ENCODE measurements around the gene AIG1.

The AIG1 gene

DNA sequence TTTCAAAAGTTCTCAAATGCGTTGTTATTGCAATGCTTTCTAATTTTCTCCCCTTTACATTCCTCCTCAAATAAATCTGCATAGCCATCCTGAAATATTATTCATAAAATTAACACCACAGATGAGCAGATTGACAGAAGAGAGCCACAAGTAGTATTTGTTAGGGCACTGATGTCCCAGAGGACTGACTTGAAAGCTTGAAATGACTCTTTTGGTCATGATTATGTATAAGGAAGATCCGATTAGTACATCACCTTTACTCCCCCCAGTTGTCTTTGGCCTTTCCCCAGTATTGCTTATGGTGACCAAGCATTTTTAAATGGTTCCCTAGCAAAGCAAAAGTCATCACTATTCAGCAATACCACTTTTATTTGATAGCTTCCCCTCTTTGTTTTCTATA lies 202.2 kb downstream of the AIG1 start:
- DNase-seq (ENCODE audit: low spot score), result no peak
- in situ Hi-C loops (cut with MboI; ENCODE audit: low pct_unique_long_range_greater_than_20kb, low sequenced_read_pairs, unreplicated experiment), result no loop called here
- TF ChIP-seq, protein P1, sequence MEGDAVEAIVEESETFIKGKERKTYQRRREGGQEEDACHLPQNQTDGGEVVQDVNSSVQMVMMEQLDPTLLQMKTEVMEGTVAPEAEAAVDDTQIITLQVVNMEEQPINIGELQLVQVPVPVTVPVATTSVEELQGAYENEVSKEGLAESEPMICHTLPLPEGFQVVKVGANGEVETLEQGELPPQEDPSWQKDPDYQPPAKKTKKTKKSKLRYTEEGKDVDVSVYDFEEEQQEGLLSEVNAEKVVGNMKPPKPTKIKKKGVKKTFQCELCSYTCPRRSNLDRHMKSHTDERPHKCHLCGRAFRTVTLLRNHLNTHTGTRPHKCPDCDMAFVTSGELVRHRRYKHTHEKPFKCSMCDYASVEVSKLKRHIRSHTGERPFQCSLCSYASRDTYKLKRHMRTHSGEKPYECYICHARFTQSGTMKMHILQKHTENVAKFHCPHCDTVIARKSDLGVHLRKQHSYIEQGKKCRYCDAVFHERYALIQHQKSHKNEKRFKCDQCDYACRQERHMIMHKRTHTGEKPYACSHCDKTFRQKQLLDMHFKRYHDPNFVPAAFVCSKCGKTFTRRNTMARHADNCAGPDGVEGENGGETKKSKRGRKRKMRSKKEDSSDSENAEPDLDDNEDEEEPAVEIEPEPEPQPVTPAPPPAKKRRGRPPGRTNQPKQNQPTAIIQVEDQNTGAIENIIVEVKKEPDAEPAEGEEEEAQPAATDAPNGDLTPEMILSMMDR (IDR thresholded peaks at IDR 0.05; ENCODE audit: extremely low read depth, insufficient read depth, missing control alignments), result no peak

DNA sequence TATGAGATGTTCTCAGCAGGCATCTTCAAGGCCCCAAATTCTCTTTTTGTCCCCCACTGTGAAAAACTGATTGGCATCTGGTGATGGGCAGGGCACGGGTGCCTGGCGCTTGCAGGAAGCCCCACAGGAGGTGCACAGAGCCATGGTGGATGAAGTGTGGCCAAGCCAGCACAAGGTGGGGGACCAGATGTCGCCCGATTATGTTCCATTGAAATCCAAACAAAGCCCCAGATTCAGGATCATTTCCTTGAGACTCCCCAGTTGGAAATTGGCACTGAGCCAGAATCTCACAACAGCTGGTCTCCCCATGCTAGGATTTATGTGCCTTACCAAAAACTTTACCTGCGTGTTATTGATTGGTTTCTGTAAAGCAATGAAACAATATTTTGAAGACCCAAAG lies 203.7 kb downstream of the AIG1 start:
- TF ChIP-seq, protein P1 (IDR thresholded peaks at IDR 0.05; ENCODE audit: extremely low read depth, insufficient read depth, missing control alignments), result no peak
- in situ Hi-C loops (cut with MboI; ENCODE audit: low pct_unique_long_range_greater_than_20kb, low sequenced_read_pairs, unreplicated experiment), result no loop called here
- DNase-seq (ENCODE audit: low spot score), result no peak

DNA sequence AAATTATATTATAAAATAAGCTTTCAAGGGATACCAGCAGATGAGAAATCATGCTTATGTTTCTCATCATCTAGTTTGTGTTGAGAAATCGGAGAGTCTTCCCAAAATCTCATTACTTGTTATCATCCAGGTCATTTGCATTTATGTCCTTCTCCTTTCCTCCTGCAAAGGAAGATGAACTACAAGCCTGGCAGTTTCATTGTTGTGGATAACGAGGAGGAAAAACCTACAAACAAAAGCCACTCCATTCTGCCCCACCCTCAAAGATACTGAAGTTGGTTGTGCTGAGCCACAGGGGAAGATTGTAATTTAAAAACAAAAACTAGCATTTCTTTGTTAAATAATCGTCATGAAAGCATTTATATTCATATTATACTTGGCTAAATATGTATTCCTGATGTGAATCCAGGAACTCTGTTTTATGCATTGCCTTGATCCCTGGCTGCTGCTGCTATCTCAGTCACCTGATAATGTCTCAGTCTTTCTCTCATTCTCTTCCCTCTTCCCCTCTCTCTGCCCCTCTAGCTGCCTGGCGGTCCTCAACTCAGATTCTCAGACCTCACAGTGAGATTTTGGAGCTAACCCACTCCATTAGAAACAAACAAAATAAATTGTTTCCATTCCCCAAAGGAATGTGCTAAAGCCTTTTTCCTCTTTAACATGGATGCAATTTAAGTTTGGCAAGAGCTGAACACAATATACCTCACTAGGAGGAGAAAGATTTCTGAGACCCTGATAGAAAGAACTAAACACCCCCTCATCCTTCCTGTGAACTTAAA lies 204.5 kb downstream of the AIG1 start:
- TF ChIP-seq, protein P1 (IDR thresholded peaks at IDR 0.05; ENCODE audit: extremely low read depth, insufficient read depth, missing control alignments), result no peak
- DNase-seq (ENCODE audit: low spot score), result no peak
- in situ Hi-C loops (cut with MboI; ENCODE audit: low pct_unique_long_range_greater_than_20kb, low sequenced_read_pairs, unreplicated experiment), result no loop called here

DNA sequence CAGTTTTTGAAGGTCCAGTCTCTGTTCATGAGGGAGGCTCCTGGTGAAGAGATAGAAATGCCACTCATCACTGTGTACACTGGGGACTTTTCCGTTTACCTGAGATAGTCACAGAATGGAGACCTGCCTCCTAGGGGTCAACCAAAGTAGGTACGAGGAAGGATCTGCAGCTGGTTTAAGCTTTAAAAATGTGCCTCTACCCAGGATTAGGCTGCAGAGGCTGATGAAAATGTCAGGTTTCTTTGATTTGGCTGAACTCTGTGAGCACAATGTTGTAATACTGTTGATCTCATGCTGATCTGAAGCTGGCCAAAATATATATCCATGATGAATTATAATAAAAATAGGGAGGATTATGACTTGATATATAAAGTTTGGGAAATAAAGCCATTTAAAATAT lies 207.1 kb downstream of the AIG1 start:
- TF ChIP-seq, protein P1 (IDR thresholded peaks at IDR 0.05; ENCODE audit: extremely low read depth, insufficient read depth, missing control alignments), result no peak
- in situ Hi-C loops (cut with MboI; ENCODE audit: low pct_unique_long_range_greater_than_20kb, low sequenced_read_pairs, unreplicated experiment), result no loop called here
- no peak for DNase-seq (ENCODE audit: low spot score)

DNA sequence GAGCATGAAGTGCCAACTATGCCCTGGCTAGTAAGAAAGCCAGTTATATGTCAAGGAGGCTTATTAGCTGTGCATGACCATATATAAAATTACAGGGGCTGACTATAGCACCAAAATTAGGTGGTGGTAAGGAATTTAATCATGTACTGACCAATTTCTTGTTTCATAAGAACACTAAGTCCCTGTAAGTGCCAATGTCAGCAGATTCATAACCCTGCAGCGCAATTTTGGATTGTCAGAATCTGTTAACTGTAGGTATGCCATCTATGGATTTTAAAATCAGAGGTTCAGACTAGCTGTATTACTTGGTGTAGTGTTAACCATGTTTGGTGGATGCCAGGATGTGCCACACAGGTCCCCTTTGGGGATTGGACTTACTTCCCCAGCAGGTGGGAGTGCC lies 207.8 kb downstream of the AIG1 start:
- in situ Hi-C loops (cut with MboI; ENCODE audit: low pct_unique_long_range_greater_than_20kb, low sequenced_read_pairs, unreplicated experiment), result no loop called here
- no peak for DNase-seq (ENCODE audit: low spot score)
- TF ChIP-seq, protein P1 (IDR thresholded peaks at IDR 0.05; ENCODE audit: extremely low read depth, insufficient read depth, missing control alignments), result no peak

DNA sequence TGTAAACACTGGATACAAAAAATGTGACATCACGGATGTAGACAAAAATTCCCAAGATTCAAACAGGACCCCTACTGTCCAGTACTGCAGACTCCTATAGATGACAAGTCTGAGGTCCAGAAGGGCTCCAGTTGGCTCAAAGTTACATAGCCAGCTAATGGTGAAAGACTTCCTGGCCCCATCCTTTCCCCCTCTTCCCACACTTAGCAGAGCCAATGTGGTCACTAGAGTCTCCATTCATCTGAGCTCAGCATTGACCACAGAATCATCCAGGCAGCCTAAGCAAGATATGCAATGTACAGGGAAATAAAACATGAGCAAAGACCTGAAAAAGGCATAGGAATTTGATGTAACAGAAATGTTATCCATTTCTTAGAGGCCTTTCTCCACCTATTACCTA lies 209.3 kb downstream of the AIG1 start:
- DNase-seq (ENCODE audit: low spot score), result no peak

More for the DNA sequence above, 209.3 kb downstream of the AIG1 start:
- in situ Hi-C loops (cut with MboI; ENCODE audit: low pct_unique_long_range_greater_than_20kb, low sequenced_read_pairs, unreplicated experiment), result no loop called here
- TF ChIP-seq, protein P1 (IDR thresholded peaks at IDR 0.05; ENCODE audit: extremely low read depth, insufficient read depth, missing control alignments), result no peak
